ENCODE data around the gene GLCE.

GRCh38 chr15:69303337-69304181, 143.1 kb downstream of the GLCE start:
- no peak for TF ChIP-seq GATA2 (IDR thresholded peaks at IDR 0.05; ENCODE audit: low read depth, low read length)
- no peak for TF ChIP-seq GATA3 (IDR thresholded peaks at IDR 0.05; ENCODE audit: low read depth, low read length)

All from SH-SY5Y (cell line).